ENCODE data around the gene HOOK2. TPM values are rescaled to one million over a fixed set of nuclear protein-coding genes. Genes with fewer than 3 reads are reported as not detected.

Gene HOOK2
- total and polyA plus RNA-seq, 2 of the 13 experiments (the other 11 are each of a cell fraction or from before 2014, with no cell fraction given) = 9.2 to 12.9 TPM

- TF ChIP-seq IRF9 (CRISPR knock-in tag; IDR thresholded peaks at IDR 0.05; ENCODE audit: borderline replicate concordance) = 0 out of 2 replicates have a peak, but pooled peaks have one; percentile 24
- TF ChIP-seq ZBTB7A (CRISPR knock-in tag; IDR thresholded peaks at IDR 0.05) = 0 out of 2 replicates have a peak, but pooled peaks have one; percentile 42
- peak; percentile 21; the same call in 1 of the 2 replicates for TF ChIP-seq ZNF546 (CRISPR knock-in tag; conservative IDR thresholded peaks at IDR 0.05)
- no peak for TF ChIP-seq ZNF564 (CRISPR knock-in tag; IDR thresholded peaks at IDR 0.05)
- no peak for TF ChIP-seq ZNF782 (CRISPR knock-in tag; IDR thresholded peaks at IDR 0.05; ENCODE audit: borderline replicate concordance)
- TF ChIP-seq ZNF275 (CRISPR knock-in tag; IDR thresholded peaks at IDR 0.05; ENCODE audit: borderline replicate concordance) = 0 out of 2 replicates have a peak, but pooled peaks have one; percentile 24
- peak; percentile 57; the same call in 1 of the 2 replicates for TF ChIP-seq ZFP36L1 (CRISPR knock-in tag; IDR thresholded peaks at IDR 0.05)
- TF ChIP-seq ARID4A (CRISPR knock-in tag; IDR thresholded peaks at IDR 0.05; ENCODE audit: borderline replicate concordance) = peak; percentile 46
- peak; percentile 67 for TF ChIP-seq ELF1 (CRISPR knock-in tag; IDR thresholded peaks at IDR 0.05)
- TF ChIP-seq ARNT2 (CRISPR knock-in tag; IDR thresholded peaks at IDR 0.05; ENCODE audit: low read depth) = 0 out of 2 replicates have a peak, but pooled peaks have one; percentile 33
- TF ChIP-seq ZBTB2 (CRISPR knock-in tag; IDR thresholded peaks at IDR 0.05; ENCODE audit: low read depth) = peak; percentile 43; the same call in 1 of the 2 replicates
- TF ChIP-seq GATAD2A (CRISPR knock-in tag; IDR thresholded peaks at IDR 0.05) = peak; percentile 48
- TF ChIP-seq TFAP4 (IDR thresholded peaks at IDR 0.05; ENCODE audit: borderline replicate concordance, low read depth) = peak; percentile 62; the same call in 1 of the 2 replicates
- no peak for TF ChIP-seq ZNF484 (CRISPR knock-in tag; IDR thresholded peaks at IDR 0.05; ENCODE audit: borderline replicate concordance, low read depth)
- TF ChIP-seq HHEX (CRISPR knock-in tag; IDR thresholded peaks at IDR 0.05) = no peak
- peak; percentile 59; the same call in 1 of the 2 replicates for TF ChIP-seq PATZ1 (CRISPR knock-in tag; IDR thresholded peaks at IDR 0.05)
These were observed 2.9 kb upstream of the HOOK2 start (continued) for GRCh38 chr19:12778017-12778904.

All from HepG2 (cell line).